Kidney (tissue), 14 donors: ENCODE data around the gene TNK2. TPM values are rescaled to one million over a fixed set of nuclear protein-coding genes. Genes with fewer than 3 reads are reported as not detected.

Experiments
- DNase-seq, 5 donors: peaks; one replicate each; pipeline ENCODE4 v3.0.0-alpha.2; 2013 to 2020
- FAIRE-seq: peaks from 2 replicates; lab custom pipeline; 2012; peaks lifted over from hg19 to GRCh38; lab: Jason Lieb, UNC
- H3K27ac ChIP-seq, 2 donors: one replicate each; pipeline ENCODE4 v1.7.0; 2013; ENCODE audit warnings: low read depth in 2 of 2, low read length in 2 of 2, inconsistent platforms in 1 of 2
- H3K27me3 ChIP-seq: one replicate; pipeline ENCODE4 v1.7.1; 2013; ENCODE audit warnings: low read length, inconsistent platforms; ENCODE audit not compliant: control insufficient read depth, insufficient read depth
- H3K36me3 ChIP-seq, 3 donors: one replicate each; pipeline versions ENCODE4 v1.7.0 to v1.7.1; 2013; ENCODE audit warnings: low read length in 3 of 3, control low read depth in 1 of 3, inconsistent platforms in 1 of 3; ENCODE audit not compliant: insufficient read depth in 3 of 3, control insufficient read depth in 2 of 3
- H3K4me1 ChIP-seq, 3 donors: one replicate each; pipeline versions ENCODE4 v1.7.0 to v1.7.1; 2013; ENCODE audit warnings: low read length in 3 of 3, inconsistent platforms in 1 of 3, low read depth in 1 of 3; ENCODE audit not compliant: control insufficient read depth in 2 of 3, insufficient read depth in 2 of 3
- H3K4me3 ChIP-seq, 3 donors: one replicate each; pipeline versions ENCODE4 v1.7.0 to v1.8.1; 2013; ENCODE audit warnings: low read length in 3 of 3, control low read depth in 1 of 3, inconsistent platforms in 1 of 3
- H3K9ac ChIP-seq, 3 donors: one replicate each; pipeline versions ENCODE4 v1.7.0 to v1.7.1; 2013; ENCODE audit warnings: low read length in 3 of 3, control low read depth in 1 of 3, inconsistent platforms in 1 of 3
- H3K9me3 ChIP-seq, 3 donors: one replicate each; pipeline versions ENCODE4 v1.7.0 to v1.7.1; 2013; ENCODE audit warnings: low read length in 3 of 3, control low read depth in 1 of 3, inconsistent platforms in 1 of 3; ENCODE audit not compliant: control insufficient read depth in 2 of 3, insufficient read depth in 1 of 3
- CTCF ChIP-seq: IDR thresholded peaks from 3 replicates; pipeline ENCODE4 v1.5.1; 2012; ENCODE audit warnings: mild to moderate bottlenecking, moderate library complexity, borderline replicate concordance; ENCODE audit not compliant: insufficient read depth; ENCODE audit errors: extremely low read depth
- intact Hi-C: fragments of 100-400 bp; cut with DNase I; formaldehyde crosslinking; loops from one replicate; pipeline ENCODE4 v1.11.1; 2022
- polyA plus RNA-seq: library from polyadenylated mRNA; stranded (reverse); fragments of 350-450 nt; fragmentation: Illumina TruSeq; extraction: RNeasy Lipid Tissue Mini Kit (QIAGEN cat#74804); gene quantifications from one replicate; pipeline ENCODE4 v1.2.3, GENCODE V29; 2014; ENCODE audit warnings: low read depth, low replicate concordance; ENCODE audit not compliant: insufficient read depth
- total RNA-seq: library from RNA; stranded (reverse); fragmentation: NEBNext Ultra II Directional; extraction: Animal tissue kit (Norgen Biotek cat#: 25700); gene quantifications from one replicate; pipeline ENCODE4 v1.2.1, GENCODE V29; 2021
- donor health status: control.
- donor health status: control.
- donor health status: control.
- donor health status: control.
- donor health status: control.
- donor health status: DM: yes; HTN: yes; CAD: no.
- donor health status: Normal renal cell carcinoma (clear cell type).

Gene TNK2
- total and polyA plus RNA-seq, 2 donors from 2014 or later, result 14.7 to 42.5 TPM

GRCh38 chr3:195911946-195912270, 3.6 kb upstream of the TNK2 start:
- DNase-seq, result no peak
- Histone ChIP-seq H3K27me3 (no peaks in the 10 kb centered on the region), H3K9ac (no peak overlapping the region), H3K4me1 (peaks cover 0 to 23% (median 9%) of the 10 kb centered on the region in 3 donors), H3K9me3 (no peaks in the 10 kb centered on the region), H3K4me3 (no peak overlapping the region), H3K27ac (no peak overlapping the region), H3K36me3 (no peaks in the 10 kb centered on the region)
- FAIRE-seq, result no peak
- no peak for TF ChIP-seq CTCF
- intact Hi-C loops, result loop anchor here (10.0 kb wide), 1 partner anchor 47 kb away; no protein-coding TSS in a partner anchor

GRCh38 chr3:195911041-195911945, 2.9 kb upstream of the TNK2 start:
- no peak overlapping the region for H3K9ac ChIP-seq
- no peaks in the 10 kb centered on the region for H3K36me3 ChIP-seq
- DNase-seq (no peak), FAIRE-seq (no peak)
- TF ChIP-seq CTCF, result no peak
- H3K9me3 ChIP-seq, result no peaks in the 10 kb centered on the region
- no peak overlapping the region for H3K4me3 ChIP-seq
- peaks cover 0 to 25% (median 9%) of the 10 kb centered on the region in 3 donors for H3K4me1 ChIP-seq
- intact Hi-C loops, result loop anchor here (10.0 kb wide), 1 partner anchor 46 kb away; no protein-coding TSS in a partner anchor
- H3K27me3 ChIP-seq, result no peaks in the 10 kb centered on the region
- H3K27ac ChIP-seq, result no peak overlapping the region

- Histone ChIP-seq H3K27ac (no peak overlapping the region), H3K4me1 (peaks cover 0 to 26% (median 9%) of the 10 kb centered on the region in 3 donors), H3K9me3 (no peaks in the 10 kb centered on the region), H3K36me3 (no peaks in the 10 kb centered on the region), H3K4me3 (no peak overlapping the region), H3K27me3 (no peaks in the 10 kb centered on the region), H3K9ac (no peak overlapping the region)
- FAIRE-seq (no peak), DNase-seq (no peak)
- intact Hi-C loops, result loop anchor here (10.0 kb wide), 1 partner anchor 46 kb away; no protein-coding TSS in a partner anchor
- TF ChIP-seq CTCF, result no peak
These were observed 2.1 kb upstream of the TNK2 start for GRCh38 chr3:195910499-195910845.
